Measurements from ENCODE around the gene PDAP1. TPM values are rescaled to one million over a fixed set of nuclear protein-coding genes. Genes with fewer than 3 reads are reported as not detected.
A peak's percentile ranks its signal among the peaks of the same experiment; 100 is the strongest.

Gene PDAP1
- total and polyA plus RNA-seq, 2 of the 13 experiments (the other 11 are each of a cell fraction or from before 2014, with no cell fraction given): 13.0 to 100 TPM

DNA sequence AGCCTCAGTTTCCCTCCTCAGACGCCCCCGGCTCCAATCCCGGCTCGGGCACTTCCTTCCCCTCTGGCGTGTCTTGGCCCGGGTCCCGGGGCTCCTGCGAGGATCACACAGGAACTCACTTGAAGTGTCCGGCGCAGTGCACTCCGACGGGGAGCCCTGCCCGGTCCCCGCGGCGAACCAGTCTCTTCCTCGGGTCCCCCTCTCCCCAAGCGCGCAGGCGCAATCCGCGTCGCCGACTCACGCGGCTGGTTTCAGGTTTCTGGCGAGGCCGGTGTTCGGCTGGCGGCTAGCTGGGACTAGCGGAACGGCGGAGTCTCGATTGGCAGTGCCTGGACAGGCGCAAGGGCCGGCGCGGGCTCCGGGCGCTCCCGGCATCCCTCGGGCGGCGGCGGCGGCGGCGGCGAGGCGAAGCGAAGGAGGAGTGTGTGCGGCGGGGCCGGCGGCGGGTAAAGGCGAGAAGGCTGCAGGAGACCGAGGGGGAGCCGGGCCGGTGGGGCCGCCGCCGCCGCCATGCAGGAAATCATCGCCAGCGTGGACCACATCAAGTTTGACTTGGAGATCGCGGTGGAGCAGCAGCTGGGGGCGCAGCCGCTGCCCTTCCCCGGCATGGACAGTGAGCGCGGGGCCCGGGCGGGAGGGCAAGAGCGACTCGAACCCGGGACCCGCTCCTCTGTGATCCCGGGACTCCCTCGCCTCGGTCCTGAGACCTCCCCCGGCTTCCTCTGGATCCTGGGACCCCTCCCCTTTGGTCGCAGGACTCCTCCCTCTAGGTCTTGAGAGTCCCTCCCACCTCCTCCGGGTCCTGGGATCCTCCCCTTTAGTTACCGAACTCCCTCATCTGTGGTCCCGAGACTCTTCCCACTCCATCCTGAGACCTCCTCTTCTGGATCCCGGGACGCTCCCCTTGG is 30.4 kb upstream of the PDAP1 start, which contains the start of the genes CPSF4 and PTCD1 (continued):
- TF ChIP-seq, protein P1, sequence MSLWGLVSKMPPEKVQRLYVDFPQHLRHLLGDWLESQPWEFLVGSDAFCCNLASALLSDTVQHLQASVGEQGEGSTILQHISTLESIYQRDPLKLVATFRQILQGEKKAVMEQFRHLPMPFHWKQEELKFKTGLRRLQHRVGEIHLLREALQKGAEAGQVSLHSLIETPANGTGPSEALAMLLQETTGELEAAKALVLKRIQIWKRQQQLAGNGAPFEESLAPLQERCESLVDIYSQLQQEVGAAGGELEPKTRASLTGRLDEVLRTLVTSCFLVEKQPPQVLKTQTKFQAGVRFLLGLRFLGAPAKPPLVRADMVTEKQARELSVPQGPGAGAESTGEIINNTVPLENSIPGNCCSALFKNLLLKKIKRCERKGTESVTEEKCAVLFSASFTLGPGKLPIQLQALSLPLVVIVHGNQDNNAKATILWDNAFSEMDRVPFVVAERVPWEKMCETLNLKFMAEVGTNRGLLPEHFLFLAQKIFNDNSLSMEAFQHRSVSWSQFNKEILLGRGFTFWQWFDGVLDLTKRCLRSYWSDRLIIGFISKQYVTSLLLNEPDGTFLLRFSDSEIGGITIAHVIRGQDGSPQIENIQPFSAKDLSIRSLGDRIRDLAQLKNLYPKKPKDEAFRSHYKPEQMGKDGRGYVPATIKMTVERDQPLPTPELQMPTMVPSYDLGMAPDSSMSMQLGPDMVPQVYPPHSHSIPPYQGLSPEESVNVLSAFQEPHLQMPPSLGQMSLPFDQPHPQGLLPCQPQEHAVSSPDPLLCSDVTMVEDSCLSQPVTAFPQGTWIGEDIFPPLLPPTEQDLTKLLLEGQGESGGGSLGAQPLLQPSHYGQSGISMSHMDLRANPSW (CRISPR knock-in tag; IDR thresholded peaks at IDR 0.05; ENCODE audit: borderline replicate concordance): no peak
- TF ChIP-seq NR1H2 (CRISPR knock-in tag; IDR thresholded peaks at IDR 0.05; ENCODE audit: borderline replicate concordance, low read depth) (no peak), ZNF24 (IDR thresholded peaks at IDR 0.05) (no peak), ZNF446 (CRISPR knock-in tag; IDR thresholded peaks at IDR 0.05) (0 out of 2 replicates have a peak, but pooled peaks have one; percentile 60), ZNF550 (CRISPR knock-in tag; IDR thresholded peaks at IDR 0.05; ENCODE audit: borderline replicate concordance) (no peak), PAX8 (CRISPR knock-in tag; IDR thresholded peaks at IDR 0.05; ENCODE audit: borderline replicate concordance) (0 out of 2 replicates have a peak, but pooled peaks have one; percentile 21), KDM3A (CRISPR knock-in tag; IDR thresholded peaks at IDR 0.05; ENCODE audit: low read depth) (peak; percentile 61; the same call in 1 of the 2 replicates), CENPT (CRISPR knock-in tag; IDR thresholded peaks at IDR 0.05; ENCODE audit: low read depth) (no peak), ZNF773 (CRISPR knock-in tag; IDR thresholded peaks at IDR 0.05; ENCODE audit: borderline replicate concordance) (no peak)
- TF ChIP-seq, protein P2, sequence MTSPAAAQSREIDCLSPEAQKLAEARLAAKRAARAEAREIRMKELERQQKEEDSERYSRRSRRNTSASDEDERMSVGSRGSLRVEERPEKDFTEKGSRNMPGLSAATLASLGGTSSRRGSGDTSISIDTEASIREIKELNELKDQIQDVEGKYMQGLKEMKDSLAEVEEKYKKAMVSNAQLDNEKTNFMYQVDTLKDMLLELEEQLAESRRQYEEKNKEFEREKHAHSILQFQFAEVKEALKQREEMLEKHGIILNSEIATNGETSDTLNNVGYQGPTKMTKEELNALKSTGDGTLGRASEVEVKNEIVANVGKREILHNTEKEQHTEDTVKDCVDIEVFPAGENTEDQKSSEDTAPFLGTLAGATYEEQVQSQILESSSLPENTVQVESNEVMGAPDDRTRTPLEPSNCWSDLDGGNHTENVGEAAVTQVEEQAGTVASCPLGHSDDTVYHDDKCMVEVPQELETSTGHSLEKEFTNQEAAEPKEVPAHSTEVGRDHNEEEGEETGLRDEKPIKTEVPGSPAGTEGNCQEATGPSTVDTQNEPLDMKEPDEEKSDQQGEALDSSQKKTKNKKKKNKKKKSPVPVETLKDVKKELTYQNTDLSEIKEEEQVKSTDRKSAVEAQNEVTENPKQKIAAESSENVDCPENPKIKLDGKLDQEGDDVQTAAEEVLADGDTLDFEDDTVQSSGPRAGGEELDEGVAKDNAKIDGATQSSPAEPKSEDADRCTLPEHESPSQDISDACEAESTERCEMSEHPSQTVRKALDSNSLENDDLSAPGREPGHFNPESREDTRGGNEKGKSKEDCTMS (CRISPR knock-in tag; conservative IDR thresholded peaks at IDR 0.05): no peak
- TF ChIP-seq, protein P3, sequence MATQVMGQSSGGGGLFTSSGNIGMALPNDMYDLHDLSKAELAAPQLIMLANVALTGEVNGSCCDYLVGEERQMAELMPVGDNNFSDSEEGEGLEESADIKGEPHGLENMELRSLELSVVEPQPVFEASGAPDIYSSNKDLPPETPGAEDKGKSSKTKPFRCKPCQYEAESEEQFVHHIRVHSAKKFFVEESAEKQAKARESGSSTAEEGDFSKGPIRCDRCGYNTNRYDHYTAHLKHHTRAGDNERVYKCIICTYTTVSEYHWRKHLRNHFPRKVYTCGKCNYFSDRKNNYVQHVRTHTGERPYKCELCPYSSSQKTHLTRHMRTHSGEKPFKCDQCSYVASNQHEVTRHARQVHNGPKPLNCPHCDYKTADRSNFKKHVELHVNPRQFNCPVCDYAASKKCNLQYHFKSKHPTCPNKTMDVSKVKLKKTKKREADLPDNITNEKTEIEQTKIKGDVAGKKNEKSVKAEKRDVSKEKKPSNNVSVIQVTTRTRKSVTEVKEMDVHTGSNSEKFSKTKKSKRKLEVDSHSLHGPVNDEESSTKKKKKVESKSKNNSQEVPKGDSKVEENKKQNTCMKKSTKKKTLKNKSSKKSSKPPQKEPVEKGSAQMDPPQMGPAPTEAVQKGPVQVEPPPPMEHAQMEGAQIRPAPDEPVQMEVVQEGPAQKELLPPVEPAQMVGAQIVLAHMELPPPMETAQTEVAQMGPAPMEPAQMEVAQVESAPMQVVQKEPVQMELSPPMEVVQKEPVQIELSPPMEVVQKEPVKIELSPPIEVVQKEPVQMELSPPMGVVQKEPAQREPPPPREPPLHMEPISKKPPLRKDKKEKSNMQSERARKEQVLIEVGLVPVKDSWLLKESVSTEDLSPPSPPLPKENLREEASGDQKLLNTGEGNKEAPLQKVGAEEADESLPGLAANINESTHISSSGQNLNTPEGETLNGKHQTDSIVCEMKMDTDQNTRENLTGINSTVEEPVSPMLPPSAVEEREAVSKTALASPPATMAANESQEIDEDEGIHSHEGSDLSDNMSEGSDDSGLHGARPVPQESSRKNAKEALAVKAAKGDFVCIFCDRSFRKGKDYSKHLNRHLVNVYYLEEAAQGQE (IDR thresholded peaks at IDR 0.05; ENCODE audit: borderline replicate concordance in 1 of 2, low read depth in 1 of 2, low read length in 2 of 2): no peak
- TF ChIP-seq, protein P4, sequence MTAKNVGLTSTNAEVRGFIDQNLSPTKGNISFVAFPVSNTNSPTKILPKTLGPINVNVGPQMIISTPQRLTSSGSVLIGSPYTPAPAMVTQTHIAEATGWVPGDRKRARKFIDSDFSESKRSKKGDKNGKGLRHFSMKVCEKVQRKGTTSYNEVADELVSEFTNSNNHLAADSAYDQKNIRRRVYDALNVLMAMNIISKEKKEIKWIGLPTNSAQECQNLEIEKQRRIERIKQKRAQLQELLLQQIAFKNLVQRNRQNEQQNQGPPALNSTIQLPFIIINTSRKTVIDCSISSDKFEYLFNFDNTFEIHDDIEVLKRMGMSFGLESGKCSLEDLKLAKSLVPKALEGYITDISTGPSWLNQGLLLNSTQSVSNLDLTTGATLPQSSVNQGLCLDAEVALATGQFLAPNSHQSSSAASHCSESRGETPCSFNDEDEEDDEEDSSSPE (CRISPR knock-in tag; IDR thresholded peaks at IDR 0.05): peak; percentile 92
- TF ChIP-seq, protein P5, sequence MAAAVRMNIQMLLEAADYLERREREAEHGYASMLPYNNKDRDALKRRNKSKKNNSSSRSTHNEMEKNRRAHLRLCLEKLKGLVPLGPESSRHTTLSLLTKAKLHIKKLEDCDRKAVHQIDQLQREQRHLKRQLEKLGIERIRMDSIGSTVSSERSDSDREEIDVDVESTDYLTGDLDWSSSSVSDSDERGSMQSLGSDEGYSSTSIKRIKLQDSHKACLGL (CRISPR knock-in tag; IDR thresholded peaks at IDR 0.05): peak; percentile 87
- TF ChIP-seq, protein P6, sequence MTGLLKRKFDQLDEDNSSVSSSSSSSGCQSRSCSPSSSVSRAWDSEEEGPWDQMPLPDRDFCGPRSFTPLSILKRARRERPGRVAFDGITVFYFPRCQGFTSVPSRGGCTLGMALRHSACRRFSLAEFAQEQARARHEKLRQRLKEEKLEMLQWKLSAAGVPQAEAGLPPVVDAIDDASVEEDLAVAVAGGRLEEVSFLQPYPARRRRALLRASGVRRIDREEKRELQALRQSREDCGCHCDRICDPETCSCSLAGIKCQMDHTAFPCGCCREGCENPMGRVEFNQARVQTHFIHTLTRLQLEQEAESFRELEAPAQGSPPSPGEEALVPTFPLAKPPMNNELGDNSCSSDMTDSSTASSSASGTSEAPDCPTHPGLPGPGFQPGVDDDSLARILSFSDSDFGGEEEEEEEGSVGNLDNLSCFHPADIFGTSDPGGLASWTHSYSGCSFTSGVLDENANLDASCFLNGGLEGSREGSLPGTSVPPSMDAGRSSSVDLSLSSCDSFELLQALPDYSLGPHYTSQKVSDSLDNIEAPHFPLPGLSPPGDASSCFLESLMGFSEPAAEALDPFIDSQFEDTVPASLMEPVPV (CRISPR knock-in tag; IDR thresholded peaks at IDR 0.05): peak; percentile 77; the same call in 1 of the 2 replicates
